Ishikawa (cell line): ENCODE results near the gene KLHL3.

Source experiments
- CEBPB ChIP-seq: IDR thresholded peaks from 2 replicates; pipeline ENCODE4 v1.6.1; 2012
- CREB1 ChIP-seq: IDR thresholded peaks from 2 replicates; pipeline ENCODE4 v1.6.1; 2012; ENCODE audit warnings: low read depth
- EP300 ChIP-seq: IDR thresholded peaks from 2 replicates; pipeline ENCODE4 v1.6.1; 2012; ENCODE audit warnings: borderline replicate concordance
- TCF12 ChIP-seq: IDR thresholded peaks from 2 replicates; pipeline ENCODE4 v1.6.1; 2012; ENCODE audit warnings: low read depth
- YY1 ChIP-seq: IDR thresholded peaks from 2 replicates; pipeline ENCODE4 v1.6.1; 2012; ENCODE audit warnings: low read depth
- TF ChIP-seq, protein P1 (sequence below): IDR thresholded peaks from 2 replicates; pipeline ENCODE4 v1.6.1; 2012; ENCODE audit warnings: low read depth, mild to moderate bottlenecking
- TF ChIP-seq, protein P2 (sequence below): IDR thresholded peaks from 2 replicates; pipeline ENCODE4 v1.6.1; 2012

DNA sequence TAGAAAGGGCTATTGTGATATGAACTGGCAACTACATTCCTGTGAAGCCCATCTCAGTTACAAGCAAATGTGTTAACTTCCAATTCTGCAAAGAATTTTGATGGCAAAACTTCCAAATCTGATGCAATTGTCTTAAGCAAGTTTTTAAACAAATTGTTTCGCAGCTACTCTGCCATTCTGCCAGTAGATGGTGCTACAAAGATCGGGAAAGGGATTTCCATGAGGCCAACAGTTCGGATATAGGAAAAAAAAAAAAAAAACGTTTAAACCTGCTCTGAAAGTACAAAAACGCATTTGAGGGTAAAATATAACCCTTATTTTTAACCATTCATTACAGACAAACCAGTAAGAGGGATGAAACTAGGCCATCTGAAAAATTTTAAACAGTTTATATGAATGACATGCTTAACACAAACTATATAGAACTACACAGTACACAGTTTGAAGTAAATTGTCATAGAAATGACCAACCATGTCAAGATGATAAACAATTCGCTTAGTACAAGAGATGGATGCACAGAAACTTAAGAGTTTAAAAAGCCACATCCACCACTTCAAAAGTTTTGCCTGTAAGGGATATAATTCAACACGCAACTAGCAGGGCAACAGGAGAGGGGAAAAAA, 16.1 kb upstream of the KLHL3 start:
- TF ChIP-seq EP300 = no peak
- TF ChIP-seq, protein P1, sequence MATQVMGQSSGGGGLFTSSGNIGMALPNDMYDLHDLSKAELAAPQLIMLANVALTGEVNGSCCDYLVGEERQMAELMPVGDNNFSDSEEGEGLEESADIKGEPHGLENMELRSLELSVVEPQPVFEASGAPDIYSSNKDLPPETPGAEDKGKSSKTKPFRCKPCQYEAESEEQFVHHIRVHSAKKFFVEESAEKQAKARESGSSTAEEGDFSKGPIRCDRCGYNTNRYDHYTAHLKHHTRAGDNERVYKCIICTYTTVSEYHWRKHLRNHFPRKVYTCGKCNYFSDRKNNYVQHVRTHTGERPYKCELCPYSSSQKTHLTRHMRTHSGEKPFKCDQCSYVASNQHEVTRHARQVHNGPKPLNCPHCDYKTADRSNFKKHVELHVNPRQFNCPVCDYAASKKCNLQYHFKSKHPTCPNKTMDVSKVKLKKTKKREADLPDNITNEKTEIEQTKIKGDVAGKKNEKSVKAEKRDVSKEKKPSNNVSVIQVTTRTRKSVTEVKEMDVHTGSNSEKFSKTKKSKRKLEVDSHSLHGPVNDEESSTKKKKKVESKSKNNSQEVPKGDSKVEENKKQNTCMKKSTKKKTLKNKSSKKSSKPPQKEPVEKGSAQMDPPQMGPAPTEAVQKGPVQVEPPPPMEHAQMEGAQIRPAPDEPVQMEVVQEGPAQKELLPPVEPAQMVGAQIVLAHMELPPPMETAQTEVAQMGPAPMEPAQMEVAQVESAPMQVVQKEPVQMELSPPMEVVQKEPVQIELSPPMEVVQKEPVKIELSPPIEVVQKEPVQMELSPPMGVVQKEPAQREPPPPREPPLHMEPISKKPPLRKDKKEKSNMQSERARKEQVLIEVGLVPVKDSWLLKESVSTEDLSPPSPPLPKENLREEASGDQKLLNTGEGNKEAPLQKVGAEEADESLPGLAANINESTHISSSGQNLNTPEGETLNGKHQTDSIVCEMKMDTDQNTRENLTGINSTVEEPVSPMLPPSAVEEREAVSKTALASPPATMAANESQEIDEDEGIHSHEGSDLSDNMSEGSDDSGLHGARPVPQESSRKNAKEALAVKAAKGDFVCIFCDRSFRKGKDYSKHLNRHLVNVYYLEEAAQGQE = no peak
- no peak for TF ChIP-seq YY1
- no peak for TF ChIP-seq TCF12
- TF ChIP-seq, protein P2, sequence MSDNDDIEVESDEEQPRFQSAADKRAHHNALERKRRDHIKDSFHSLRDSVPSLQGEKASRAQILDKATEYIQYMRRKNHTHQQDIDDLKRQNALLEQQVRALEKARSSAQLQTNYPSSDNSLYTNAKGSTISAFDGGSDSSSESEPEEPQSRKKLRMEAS = no peak
- no peak for TF ChIP-seq CREB1
- 0 out of 2 replicates have a peak, but pooled peaks have one; percentile 10 for TF ChIP-seq CEBPB
